Measurements from ENCODE around the gene SPTLC2. TPM values are rescaled to one million over a fixed set of nuclear protein-coding genes. Genes with fewer than 3 reads are reported as not detected.

Gene SPTLC2
- total RNA-seq, 1 donor from 2014 or later: 23.1 TPM

DNA sequence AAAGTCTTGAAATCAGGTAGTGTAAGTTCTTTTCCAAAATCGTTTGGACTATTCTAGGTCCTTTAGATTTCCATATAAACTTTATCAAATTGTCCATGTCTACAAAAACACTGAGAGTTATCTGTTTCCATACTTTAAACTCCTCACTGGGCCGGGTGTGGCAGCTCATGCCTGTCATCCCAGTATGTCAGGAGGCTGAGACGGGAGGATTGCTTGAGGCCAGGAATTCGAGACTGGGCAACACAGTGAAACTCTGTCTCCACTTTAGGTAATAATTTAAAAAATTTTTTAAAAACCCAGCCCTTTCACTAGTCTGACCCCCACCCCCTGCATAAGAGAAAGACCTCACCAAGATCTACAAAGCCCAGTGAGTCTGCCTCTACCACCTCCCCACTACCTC lies 111.4 kb downstream of the SPTLC2 start:
- no peaks in the 10 kb centered on the region for H3K4me1 ChIP-seq
- no peaks in the 10 kb centered on the region for H3K27me3 ChIP-seq
- no peak overlapping the region for H3K4me3 ChIP-seq
- no peak overlapping the region for H3K27ac ChIP-seq
- no peak for DNase-seq (ENCODE audit: extremely low spot score in 2 of 2)
- H3K36me3 ChIP-seq: no peaks in the 10 kb centered on the region
- intact Hi-C loops (cut with DNase I): no loop called here
- TF ChIP-seq POLR2A (IDR thresholded peaks at IDR 0.05) (no peak), POLR2AphosphoS5 (IDR thresholded peaks at IDR 0.05; ENCODE audit: insufficient read depth in 1 of 2, low read depth in 1 of 2) (no peak)
- TF ChIP-seq, protein P1, sequence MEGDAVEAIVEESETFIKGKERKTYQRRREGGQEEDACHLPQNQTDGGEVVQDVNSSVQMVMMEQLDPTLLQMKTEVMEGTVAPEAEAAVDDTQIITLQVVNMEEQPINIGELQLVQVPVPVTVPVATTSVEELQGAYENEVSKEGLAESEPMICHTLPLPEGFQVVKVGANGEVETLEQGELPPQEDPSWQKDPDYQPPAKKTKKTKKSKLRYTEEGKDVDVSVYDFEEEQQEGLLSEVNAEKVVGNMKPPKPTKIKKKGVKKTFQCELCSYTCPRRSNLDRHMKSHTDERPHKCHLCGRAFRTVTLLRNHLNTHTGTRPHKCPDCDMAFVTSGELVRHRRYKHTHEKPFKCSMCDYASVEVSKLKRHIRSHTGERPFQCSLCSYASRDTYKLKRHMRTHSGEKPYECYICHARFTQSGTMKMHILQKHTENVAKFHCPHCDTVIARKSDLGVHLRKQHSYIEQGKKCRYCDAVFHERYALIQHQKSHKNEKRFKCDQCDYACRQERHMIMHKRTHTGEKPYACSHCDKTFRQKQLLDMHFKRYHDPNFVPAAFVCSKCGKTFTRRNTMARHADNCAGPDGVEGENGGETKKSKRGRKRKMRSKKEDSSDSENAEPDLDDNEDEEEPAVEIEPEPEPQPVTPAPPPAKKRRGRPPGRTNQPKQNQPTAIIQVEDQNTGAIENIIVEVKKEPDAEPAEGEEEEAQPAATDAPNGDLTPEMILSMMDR (IDR thresholded peaks at IDR 0.05): no peak
- no peaks in the 10 kb centered on the region for H3K9me3 ChIP-seq

DNA sequence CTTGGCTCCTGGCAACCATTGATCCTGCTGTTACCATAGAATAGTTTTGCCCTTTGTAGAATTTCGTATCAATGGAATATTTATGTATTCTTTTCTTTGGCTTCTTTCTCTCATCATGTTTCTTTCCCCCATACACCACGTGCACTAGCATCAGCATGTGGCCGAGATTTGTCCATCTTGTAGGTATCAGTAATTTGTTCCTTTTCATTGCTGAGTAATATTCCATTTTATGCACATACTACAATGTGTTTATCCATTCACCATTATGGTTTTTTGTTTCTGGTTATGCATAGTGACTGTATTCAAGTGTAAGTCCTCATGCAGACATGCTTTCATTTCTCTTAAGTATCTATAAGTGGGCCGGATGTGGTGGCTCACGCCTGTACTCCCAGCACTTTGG lies 113.3 kb downstream of the SPTLC2 start:
- Histone ChIP-seq H3K27ac (no peak overlapping the region), H3K36me3 (no peaks in the 10 kb centered on the region), H3K27me3 (no peaks in the 10 kb centered on the region), H3K4me1 (peaks cover 9% of the 10 kb centered on the region), H3K4me3 (no peak overlapping the region), H3K9me3 (no peaks in the 10 kb centered on the region)
- intact Hi-C loops (cut with DNase I): no loop called here
- TF ChIP-seq POLR2AphosphoS5 (IDR thresholded peaks at IDR 0.05; ENCODE audit: insufficient read depth in 1 of 2, low read depth in 1 of 2) (no peak), POLR2A (IDR thresholded peaks at IDR 0.05) (no peak)
- TF ChIP-seq, protein P1 (IDR thresholded peaks at IDR 0.05): no peak
- no peak for DNase-seq (ENCODE audit: extremely low spot score in 2 of 2)

DNA sequence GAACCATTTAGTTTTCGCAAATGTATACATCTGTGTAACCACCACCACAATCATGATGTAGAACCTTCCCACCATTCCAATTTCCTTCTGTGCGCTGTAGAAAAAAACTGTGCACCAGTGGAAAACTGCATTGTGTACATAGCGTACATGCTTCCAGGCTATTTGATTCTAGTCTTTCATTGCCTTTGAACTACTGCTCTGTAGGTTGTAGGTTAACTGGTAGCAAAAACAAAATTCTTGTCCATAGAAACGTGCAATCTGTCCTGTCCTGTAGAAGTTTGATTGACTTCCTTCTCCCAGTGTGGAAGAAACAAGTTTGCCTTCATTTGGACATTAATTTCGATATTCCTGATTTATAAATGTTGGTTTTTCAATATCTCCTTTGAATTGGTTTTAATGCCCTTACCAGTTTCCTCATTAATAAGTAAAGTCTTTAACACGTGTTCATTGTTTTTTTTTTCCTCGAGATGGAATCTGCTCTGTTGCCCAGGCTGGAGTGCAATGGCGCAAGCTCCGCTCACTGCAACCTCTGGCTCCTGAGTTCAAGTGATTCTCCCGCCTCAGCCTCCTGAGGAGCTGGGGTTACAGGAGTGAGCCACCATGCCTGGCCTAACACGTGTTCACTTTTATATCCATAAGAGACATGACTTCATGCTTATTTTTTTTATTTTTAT lies 114.2 kb downstream of the SPTLC2 start:
- Histone ChIP-seq H3K9me3 (no peaks in the 10 kb centered on the region), H3K36me3 (no peaks in the 10 kb centered on the region), H3K27ac (no peak overlapping the region), H3K27me3 (no peaks in the 10 kb centered on the region), H3K4me3 (no peak overlapping the region), H3K4me1 (peaks cover 13% of the 10 kb centered on the region)
- DNase-seq (ENCODE audit: extremely low spot score in 2 of 2): no peak
- TF ChIP-seq POLR2A (IDR thresholded peaks at IDR 0.05) (no peak), POLR2AphosphoS5 (IDR thresholded peaks at IDR 0.05; ENCODE audit: insufficient read depth in 1 of 2, low read depth in 1 of 2) (no peak)
- TF ChIP-seq, protein P1 (IDR thresholded peaks at IDR 0.05): no peak
- intact Hi-C loops (cut with DNase I): no loop called here

DNA sequence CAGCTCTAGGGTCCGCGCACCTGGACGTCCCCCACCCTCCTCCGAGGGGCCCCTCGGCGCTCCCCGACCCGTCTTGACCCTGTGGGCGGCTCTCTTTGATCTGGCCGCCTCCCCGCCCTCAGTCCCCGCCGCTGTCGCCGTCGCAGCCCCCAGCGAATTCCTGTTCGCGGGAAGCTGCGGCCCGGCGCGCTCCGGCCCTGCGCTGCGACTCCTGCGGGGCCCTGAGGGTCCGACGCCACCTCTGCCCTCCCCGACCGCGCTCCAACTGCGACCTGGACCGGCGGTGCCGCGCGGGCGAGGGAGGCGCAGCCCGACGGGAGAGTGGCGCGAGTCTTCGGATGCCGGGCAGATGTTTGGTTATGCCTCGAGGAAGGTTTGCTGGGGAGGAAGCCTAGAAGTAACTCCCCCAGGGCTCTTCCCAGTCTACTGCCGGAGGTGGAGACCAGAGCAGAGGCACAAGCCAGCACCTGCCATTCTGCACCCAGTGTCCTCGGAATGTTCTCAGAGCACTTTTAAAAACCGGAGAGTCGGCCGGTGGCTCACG lies 117.4 kb downstream of the SPTLC2 start:
- TF ChIP-seq POLR2A (IDR thresholded peaks at IDR 0.05) (no peak), POLR2AphosphoS5 (IDR thresholded peaks at IDR 0.05; ENCODE audit: insufficient read depth in 1 of 2, low read depth in 1 of 2) (no peak)
- TF ChIP-seq, protein P1 (IDR thresholded peaks at IDR 0.05): no peak
- intact Hi-C loops (cut with DNase I): no loop called here

More for the DNA sequence above, 117.4 kb downstream of the SPTLC2 start:
- H3K27me3 ChIP-seq: no peaks in the 10 kb centered on the region
- H3K9me3 ChIP-seq: no peaks in the 10 kb centered on the region
- no peaks in the 10 kb centered on the region for H3K36me3 ChIP-seq
- H3K27ac ChIP-seq: no peak overlapping the region
- no peak for DNase-seq (ENCODE audit: extremely low spot score in 2 of 2)
- H3K4me1 ChIP-seq: peaks cover 13% of the 10 kb centered on the region
- peak overlapping the region; percentile 51 to 52 for H3K4me3 ChIP-seq
